Activated CD8-positive, alpha-beta T cell treated with anti-CD3 and anti-CD28 coated beads, Interleukin-2, amount 10 ng/mL, durations not matched to agents 7 days and 5 days (primary cell): ENCODE measurements around the gene NKIRAS2. TPM values are rescaled to one million over a fixed set of nuclear protein-coding genes. Genes with fewer than 3 reads are reported as not detected.
"Not testable (repeated sequence)": the region's sequence is repeated elsewhere in the genome, so short reads cannot be mapped to it uniquely, and the experiment has no call there.

Source experiments
- ATAC-seq: fragments of 150-1000 bp; cut with Tn5 transposase; one replicate; pipeline ENCODE4 v1.10.0; 2021; ENCODE audit warnings: moderate library complexity
- CTCF ChIA-PET: fragments of 350-600 bp; sonication (Branson Sonifier 250); formaldehyde crosslinking; loops from one replicate; lab custom pipeline; 2021; ENCODE audit warnings: antibody characterized with exemption; lab: Charles Lee
- POLR2A ChIA-PET: fragments of 350-600 bp; sonication (Branson Sonifier 250); formaldehyde crosslinking; loops from one replicate; lab custom pipeline; 2021; ENCODE audit warnings: antibody characterized with exemption; lab: Charles Lee
- DNase-seq: peaks from one replicate; pipeline ENCODE4 v3.0.0-alpha.2; 2020
- H3K27ac Mint-ChIP-seq: one replicate; pipeline ENCODE4 v1.8.0; 2021; ENCODE audit warnings: mild to moderate bottlenecking, mixed read lengths
- H3K27me3 Mint-ChIP-seq: one replicate; pipeline ENCODE4 v1.8.0; 2021; ENCODE audit warnings: low read depth, mixed read lengths
- H3K36me3 Mint-ChIP-seq: one replicate; pipeline ENCODE4 v1.8.0; 2021; ENCODE audit warnings: low read depth, mixed read lengths
- H3K4me1 Mint-ChIP-seq: one replicate; pipeline ENCODE4 v1.8.0; 2021; ENCODE audit warnings: low read depth, mixed read lengths
- H3K4me3 Mint-ChIP-seq: one replicate; pipeline ENCODE4 v1.8.0; 2021; ENCODE audit warnings: mild to moderate bottlenecking, mixed read lengths
- H3K9me3 Mint-ChIP-seq: one replicate; pipeline ENCODE4 v1.8.0; 2022; ENCODE audit warnings: mixed read lengths; ENCODE audit not compliant: insufficient read depth
- total RNA-seq, 2 experiments: library from RNA; stranded (reverse); gene quantifications; one replicate each; pipeline ENCODE4 v1.2.3, GENCODE V29; 2021

The NKIRAS2 gene
- total RNA-seq, 2 experiments from 2014 or later: 25.7 to 26.2 TPM

DNA sequence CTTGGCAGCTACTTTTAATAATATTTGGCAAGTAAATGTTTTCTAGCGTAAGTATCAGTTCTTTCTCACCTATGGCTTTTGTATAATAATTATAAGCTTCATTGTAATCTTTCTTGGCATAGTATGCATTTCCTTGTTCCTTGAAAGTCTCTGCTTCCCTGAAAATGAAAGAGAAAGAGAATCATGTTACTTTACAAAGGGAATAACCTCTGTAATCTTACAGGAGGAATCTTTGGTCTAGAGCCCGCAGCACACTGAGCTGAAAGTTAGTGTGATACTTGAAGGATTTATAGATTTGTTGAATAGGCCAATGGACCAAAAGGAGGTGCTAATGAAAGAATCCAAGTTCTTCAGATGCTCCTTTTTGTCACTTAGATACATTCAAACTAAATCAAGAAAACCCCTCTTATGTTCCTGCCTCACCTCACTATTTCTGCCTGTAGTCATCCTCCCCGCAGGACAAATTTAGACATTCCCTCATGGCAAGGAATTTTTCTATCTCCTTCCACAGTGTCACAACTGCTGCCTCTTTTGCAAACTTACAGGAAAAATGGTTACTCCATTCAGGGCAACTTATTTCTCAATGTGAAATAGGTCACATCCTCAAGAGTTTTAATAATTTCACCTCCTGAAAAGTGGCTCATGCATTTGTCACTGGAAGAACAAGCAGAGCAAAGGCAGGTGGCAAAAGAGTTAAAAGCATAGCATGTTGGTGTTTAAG is 19.3 kb upstream of the NKIRAS2 start:
- Mint-ChIP-seq H3K4me3 (no peak overlapping the region), H3K27me3 (no peaks in the 10 kb centered on the region), H3K9me3 (no peaks in the 10 kb centered on the region), H3K27ac (peak overlapping the region; percentile 6), H3K4me1 (peaks cover 17% of the 10 kb centered on the region), H3K36me3 (peaks cover 53% of the 10 kb centered on the region)
- ChIA-PET CTCF (interaction anchor here (0.7 to 1.9 kb wide), 4 partner anchors 19 to 234 kb away, joined by 3 to 5 read pairs (median 4); partner anchors contain the start of gene NKIRAS2), POLR2A (interaction anchor here (1.3 to 2.4 kb wide), 3 partner anchors 16 to 17 kb away, joined by 3 to 7 read pairs (median 4); partner anchors contain the start of gene DNAJC7)
- ATAC-seq: no peak
- DNase-seq: no peak

DNA sequence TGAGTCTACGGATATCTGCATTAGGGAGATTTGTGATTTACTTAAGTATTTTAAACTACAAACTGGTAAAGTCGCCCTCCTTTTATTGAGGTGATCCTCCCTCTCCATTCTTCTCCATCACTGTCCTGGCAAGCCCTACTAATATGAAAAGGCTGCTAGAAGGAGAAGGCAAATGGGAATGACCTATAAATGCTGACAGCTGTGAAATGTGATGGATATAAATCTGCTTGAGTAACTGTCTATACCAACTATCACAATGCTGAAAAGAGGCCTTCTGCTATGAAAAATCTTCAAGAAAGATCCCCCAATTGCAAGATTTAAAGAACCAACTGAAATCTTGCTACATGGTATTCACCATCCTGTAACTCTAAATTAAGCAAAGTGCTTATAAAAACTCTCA is 18.2 kb upstream of the NKIRAS2 start:
- Mint-ChIP-seq H3K4me1 (peaks cover 14% of the 10 kb centered on the region), H3K4me3 (no peak overlapping the region), H3K27me3 (no peaks in the 10 kb centered on the region), H3K27ac (no peak overlapping the region), H3K9me3 (no peaks in the 10 kb centered on the region), H3K36me3 (peaks cover 43% of the 10 kb centered on the region)
- ChIA-PET CTCF (interaction anchor here (1.1 to 1.9 kb wide), 2 partner anchors 18 to 22 kb away, joined by 4 to 5 read pairs; partner anchors contain the start of gene NKIRAS2), POLR2A (interaction anchor here (2.4 kb wide), 1 partner anchor 15 kb away, joined by 7 read pairs; the partner anchor contains the start of gene DNAJC7)
- DNase-seq (no peak), ATAC-seq (no peak)

DNA sequence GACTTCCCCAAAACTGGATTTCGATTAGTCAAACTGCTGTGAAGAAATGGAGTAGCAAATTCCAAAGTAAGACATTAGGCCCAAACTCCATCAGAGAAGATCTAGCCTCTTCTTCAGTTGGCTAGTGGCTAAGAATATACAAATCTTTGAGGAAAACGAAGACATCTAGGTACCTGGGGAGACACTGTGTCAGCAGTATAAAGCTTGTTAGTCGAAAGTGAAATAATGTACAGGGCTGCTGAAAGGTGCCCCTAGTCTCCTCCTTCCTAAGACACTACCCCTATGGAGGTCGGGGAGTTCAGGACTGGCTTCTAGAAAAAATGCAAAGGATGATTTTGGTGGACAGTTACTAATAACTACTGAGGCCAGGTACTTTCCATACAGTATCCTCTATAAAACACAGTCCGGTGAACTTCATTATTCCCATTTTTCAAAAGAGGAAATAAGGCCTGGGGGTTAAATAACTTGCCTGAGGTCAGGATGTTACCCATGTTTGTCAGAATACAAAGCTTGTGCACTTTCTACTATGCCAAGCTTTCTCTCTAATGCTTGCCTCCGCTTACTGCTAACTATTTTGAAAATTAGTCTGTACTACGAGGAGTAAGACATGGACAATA is 17.6 kb upstream of the NKIRAS2 start:
- ChIA-PET CTCF (interaction anchor here (0.8 to 1.9 kb wide), 4 partner anchors 16 to 320 kb away, joined by 4 to 5 read pairs (median 4); partner anchors contain the start of gene NKIRAS2), POLR2A (interaction anchor here (2.4 kb wide), 1 partner anchor 15 kb away, joined by 7 read pairs; the partner anchor contains the start of gene DNAJC7)
- H3K36me3 Mint-ChIP-seq: peaks cover 42% of the 10 kb centered on the region
- no peak overlapping the region for H3K27ac Mint-ChIP-seq
- no peaks in the 10 kb centered on the region for H3K9me3 Mint-ChIP-seq
- peaks cover 17% of the 10 kb centered on the region for H3K4me1 Mint-ChIP-seq
- H3K4me3 Mint-ChIP-seq: no peak overlapping the region
- DNase-seq (no peak), ATAC-seq (no peak)
- no peaks in the 10 kb centered on the region for H3K27me3 Mint-ChIP-seq

DNA sequence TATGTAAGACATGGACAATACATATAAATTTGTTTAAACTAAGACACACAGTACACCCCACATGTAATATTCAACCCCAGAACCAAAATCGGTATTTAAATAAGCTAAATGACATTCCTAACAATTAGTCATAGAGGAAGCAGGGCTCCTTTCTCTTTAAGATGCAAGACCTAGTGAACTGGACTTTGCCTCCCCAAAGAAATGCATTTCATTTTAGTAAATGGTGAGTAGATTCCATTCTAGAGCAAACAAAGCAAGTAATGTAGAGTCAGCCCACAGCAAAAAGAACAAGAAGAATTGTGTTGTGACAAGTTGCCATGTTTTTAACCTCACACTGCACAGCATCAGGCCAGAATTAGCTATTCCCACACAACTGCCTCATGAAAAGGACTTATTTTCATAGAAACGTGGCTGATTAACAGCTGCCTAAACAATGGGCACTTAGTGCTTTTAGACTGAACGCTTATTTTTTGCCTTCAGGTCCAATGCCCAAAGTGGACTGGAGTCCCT is 17.0 kb upstream of the NKIRAS2 start:
- DNase-seq (no peak), ATAC-seq (no peak)
- H3K4me3 Mint-ChIP-seq: no peak overlapping the region
- H3K9me3 Mint-ChIP-seq: no peaks in the 10 kb centered on the region
- H3K36me3 Mint-ChIP-seq: peaks cover 38% of the 10 kb centered on the region
- H3K27me3 Mint-ChIP-seq: no peaks in the 10 kb centered on the region
- ChIA-PET CTCF (interaction anchor here (0.8 to 1.9 kb wide), 5 partner anchors 10 to 319 kb away, joined by 3 to 5 read pairs (median 4); partner anchors contain the start of gene NKIRAS2), POLR2A (interaction anchor here (2.4 kb wide), 1 partner anchor 14 kb away, joined by 7 read pairs; the partner anchor contains the start of gene DNAJC7)
- peak overlapping the region; percentile 4 for H3K27ac Mint-ChIP-seq
- peaks cover 17% of the 10 kb centered on the region for H3K4me1 Mint-ChIP-seq

DNA sequence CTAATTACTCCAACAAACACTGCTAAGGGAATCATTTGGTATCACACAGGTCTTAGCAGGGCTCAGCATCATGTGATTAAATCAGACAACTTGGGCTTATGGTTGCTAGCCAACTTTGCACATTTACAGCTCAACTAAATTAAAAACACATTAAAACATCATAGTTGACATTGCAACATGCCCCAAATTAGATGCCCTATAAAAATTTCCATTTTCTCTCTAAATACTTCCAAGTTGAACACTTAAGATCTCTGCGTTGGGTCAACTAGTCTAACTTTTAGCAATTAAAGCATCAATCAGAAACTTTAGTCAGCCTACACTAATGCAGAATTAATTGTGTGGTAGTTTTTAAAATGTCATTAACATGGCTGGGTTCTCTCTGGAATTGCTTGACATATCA is 14.7 kb upstream of the NKIRAS2 start:
- Mint-ChIP-seq H3K36me3 (peaks cover 31% of the 10 kb centered on the region), H3K9me3 (no peaks in the 10 kb centered on the region), H3K27me3 (no peaks in the 10 kb centered on the region), H3K27ac (no peak overlapping the region), H3K4me1 (peaks cover 17% of the 10 kb centered on the region), H3K4me3 (no peak overlapping the region)
- POLR2A ChIA-PET: interaction anchor here (1.5 kb wide), 1 partner anchor 12 kb away, joined by 8 read pairs; the partner anchor contains the start of gene DNAJC7
- ATAC-seq: no peak
- DNase-seq: no peak
- CTCF ChIA-PET: interaction anchor here (0.9 to 2.5 kb wide), 5 partner anchors 11 to 42 kb away, joined by 3 to 10 read pairs (median 8); partner anchors contain the start of gene NKIRAS2

DNA sequence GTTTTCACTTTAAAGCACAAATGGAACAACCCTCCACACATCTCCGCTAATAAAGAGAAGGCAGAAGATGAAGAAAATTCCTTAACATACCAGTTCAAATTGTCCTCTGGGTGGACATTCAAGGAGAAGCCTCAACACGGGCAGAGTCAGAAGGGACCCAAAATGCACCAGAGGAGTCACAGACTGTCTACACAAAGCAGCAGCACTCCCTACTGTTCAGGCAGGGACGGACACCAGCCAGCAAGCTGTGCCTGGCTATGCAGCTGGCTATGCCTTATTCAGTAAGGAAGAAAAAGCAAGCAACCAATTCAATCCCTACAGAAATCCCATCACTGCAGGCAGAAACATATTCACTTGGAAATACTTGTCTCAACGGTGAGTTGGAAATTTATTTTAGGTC is 10.7 kb upstream of the NKIRAS2 start:
- no peak for DNase-seq
- ChIA-PET POLR2A (no interaction called here), CTCF (interaction anchor here (1.1 kb wide), 1 partner anchor 9 kb away, joined by 4 read pairs; no protein-coding TSS in a partner anchor)
- Mint-ChIP-seq H3K4me1 (peaks cover 38% of the 10 kb centered on the region), H3K27ac (no peak overlapping the region), H3K36me3 (peaks cover 19% of the 10 kb centered on the region), H3K27me3 (no peaks in the 10 kb centered on the region), H3K4me3 (no peak overlapping the region), H3K9me3 (no peaks in the 10 kb centered on the region)
- no peak for ATAC-seq

DNA sequence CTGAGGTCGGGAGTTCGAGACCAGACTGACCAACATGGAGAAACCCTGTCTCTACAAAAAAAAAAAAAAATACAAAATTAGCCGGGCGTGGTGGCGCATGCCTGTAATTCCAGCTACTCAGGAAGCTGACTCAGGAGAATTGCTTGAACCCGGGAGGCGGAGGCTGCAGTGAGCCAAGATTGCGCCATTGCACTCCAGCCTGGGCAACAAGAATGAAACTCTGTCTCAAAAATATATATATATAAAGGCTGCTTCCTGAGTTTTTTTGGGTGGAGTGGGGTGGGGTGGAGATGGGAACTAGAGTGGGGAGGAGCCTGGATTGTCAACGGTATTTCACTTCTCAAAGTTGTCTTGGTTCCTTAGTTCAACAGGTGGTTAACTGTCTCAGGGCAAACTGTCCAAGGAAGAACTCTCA is 9.6 kb upstream of the NKIRAS2 start:
- POLR2A ChIA-PET, DNase-seq, H3K4me3 Mint-ChIP-seq, H3K27me3 Mint-ChIP-seq, H3K27ac Mint-ChIP-seq, ATAC-seq, CTCF ChIA-PET, H3K9me3 Mint-ChIP-seq: not testable (repeated sequence)
- Mint-ChIP-seq H3K36me3 (peaks cover 24% of the 10 kb centered on the region), H3K4me1 (peaks cover 31% of the 10 kb centered on the region)

DNA sequence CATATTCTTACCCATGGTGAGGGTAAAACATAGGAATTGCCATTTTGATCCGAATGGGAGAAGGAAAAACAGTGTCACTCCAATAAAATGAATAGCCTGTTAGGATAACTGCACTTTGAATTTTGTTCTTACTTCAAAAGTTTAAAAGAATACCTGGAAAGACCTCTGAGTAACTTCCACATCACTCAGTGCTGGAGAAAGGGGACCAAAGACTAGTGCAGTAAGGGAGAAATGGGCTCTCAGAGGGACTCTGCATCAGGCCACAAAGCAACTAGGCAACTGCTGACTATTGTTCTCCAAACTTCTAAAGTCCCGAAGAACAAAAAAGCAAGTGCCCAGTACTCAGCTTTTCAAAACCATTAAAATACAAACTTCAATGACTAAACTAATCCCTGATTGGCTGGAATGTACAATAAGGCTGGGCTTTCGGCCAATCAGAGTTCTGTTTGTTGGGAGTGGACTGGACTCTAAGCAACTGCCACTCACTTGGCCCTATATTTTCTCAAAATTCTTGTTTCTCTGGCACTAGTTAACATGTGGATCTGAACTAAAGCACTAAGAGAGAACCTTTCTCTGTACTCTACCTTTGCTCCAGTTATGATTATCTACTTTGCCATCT is 8.9 kb upstream of the NKIRAS2 start:
- ChIA-PET CTCF (interaction anchor here (2.2 kb wide), 1 partner anchor 14 kb away, joined by 9 read pairs; no protein-coding TSS in a partner anchor), POLR2A (no interaction called here)
- H3K4me3 Mint-ChIP-seq: no peak overlapping the region
- peaks cover 25% of the 10 kb centered on the region for H3K36me3 Mint-ChIP-seq
- DNase-seq (no peak), ATAC-seq (no peak)
- H3K9me3 Mint-ChIP-seq: no peaks in the 10 kb centered on the region
- peaks cover 37% of the 10 kb centered on the region for H3K4me1 Mint-ChIP-seq
- peak overlapping the region; percentile 20 for H3K27ac Mint-ChIP-seq
- no peaks in the 10 kb centered on the region for H3K27me3 Mint-ChIP-seq

DNA sequence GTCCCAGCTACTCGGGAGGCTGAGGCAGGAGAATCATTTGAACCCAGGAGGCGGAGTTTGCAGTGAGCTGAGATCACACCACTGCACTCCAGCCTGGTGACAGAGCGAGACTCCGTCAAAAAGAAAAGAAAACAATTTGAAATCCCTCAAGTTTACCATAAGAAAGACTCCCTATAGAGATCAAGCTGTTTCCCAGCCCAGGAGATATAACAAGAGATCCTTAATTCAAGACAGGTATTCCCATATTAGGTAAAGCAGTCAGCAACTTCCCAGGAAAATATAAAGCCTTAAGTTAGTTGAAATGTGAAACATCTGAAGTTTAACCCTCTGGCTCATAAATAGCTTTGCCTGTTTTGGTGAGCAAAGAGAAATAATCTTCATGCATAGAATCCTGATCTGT is 7.5 kb upstream of the NKIRAS2 start:
- CTCF ChIA-PET: interaction anchor here (2.2 kb wide), 2 partner anchors 13 to 50 kb away, joined by 9 read pairs; no protein-coding TSS in a partner anchor
- peaks cover 37% of the 10 kb centered on the region for H3K4me1 Mint-ChIP-seq
- H3K36me3 Mint-ChIP-seq: peaks cover 30% of the 10 kb centered on the region
- POLR2A ChIA-PET, ATAC-seq, H3K27me3 Mint-ChIP-seq, H3K27ac Mint-ChIP-seq, DNase-seq, H3K9me3 Mint-ChIP-seq, H3K4me3 Mint-ChIP-seq: not testable (repeated sequence)

DNA sequence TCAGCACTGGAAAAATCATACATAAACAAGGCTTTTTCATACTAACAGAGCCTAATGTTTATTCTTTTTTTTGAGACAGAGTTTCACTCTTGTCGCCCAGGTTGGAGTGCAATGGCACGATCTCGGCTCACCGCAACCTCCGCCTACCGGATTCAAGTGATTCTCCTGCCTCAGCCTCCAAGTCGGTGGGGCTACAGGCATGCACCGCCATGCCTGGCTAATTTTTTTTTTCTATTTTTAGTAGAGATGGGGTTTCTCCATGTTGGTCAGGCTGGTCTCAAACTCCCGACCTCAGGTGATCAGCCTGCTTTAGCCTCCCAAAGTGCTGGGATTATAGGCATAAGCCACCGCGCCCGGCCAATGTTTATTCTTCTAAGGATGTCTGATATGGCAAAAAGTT is 6.2 kb upstream of the NKIRAS2 start:
- H3K4me3 Mint-ChIP-seq, POLR2A ChIA-PET, H3K27me3 Mint-ChIP-seq, H3K27ac Mint-ChIP-seq, H3K9me3 Mint-ChIP-seq, DNase-seq, ATAC-seq: not testable (repeated sequence)
- peaks cover 47% of the 10 kb centered on the region for H3K4me1 Mint-ChIP-seq
- CTCF ChIA-PET: interaction anchor here (1.2 to 5.6 kb wide), 4 partner anchors 12 to 118 kb away, joined by 3 to 43 read pairs (median 6); no protein-coding TSS in a partner anchor
- H3K36me3 Mint-ChIP-seq: peaks cover 29% of the 10 kb centered on the region

DNA sequence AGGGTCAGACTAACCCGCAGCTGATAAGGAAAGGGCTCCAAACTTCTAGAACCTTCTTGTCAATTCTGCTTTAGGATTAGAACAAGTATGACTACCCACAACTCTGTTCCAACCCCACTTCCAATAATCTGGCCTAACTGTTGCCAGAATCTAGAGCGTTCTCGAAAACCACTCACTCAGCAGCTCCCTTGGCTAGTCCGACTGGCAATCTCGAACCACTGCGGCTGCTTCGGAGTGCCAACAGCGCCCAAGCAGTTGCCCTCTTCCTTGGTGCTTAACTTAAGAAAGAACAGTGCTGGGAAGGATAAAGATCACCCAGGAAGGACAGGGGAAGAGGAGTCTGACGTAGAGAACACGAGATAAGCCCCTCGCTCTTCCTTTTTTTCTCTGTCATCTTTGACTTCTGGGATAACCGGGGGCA is 3.5 kb upstream of the NKIRAS2 start:
- H3K4me3 Mint-ChIP-seq: peak overlapping the region; percentile 98
- peaks cover 24% of the 10 kb centered on the region for H3K36me3 Mint-ChIP-seq
- H3K27me3 Mint-ChIP-seq: no peaks in the 10 kb centered on the region
- H3K4me1 Mint-ChIP-seq: peaks cover 57% of the 10 kb centered on the region
- H3K9me3 Mint-ChIP-seq: no peaks in the 10 kb centered on the region
- ATAC-seq: no peak
- peak overlapping the region; percentile 97 for H3K27ac Mint-ChIP-seq
- CTCF ChIA-PET: interaction anchor here (0.7 to 6.8 kb wide), 12 partner anchors 10 to 138 kb away, joined by 3 to 47 read pairs (median 4); partner anchors contain the start of genes KAT2A and ODAD4
- POLR2A ChIA-PET: interaction anchor here (0.6 to 6.5 kb wide), 16 partner anchors 8 to 1891 kb away, joined by 3 to 96 read pairs (median 4); partner anchors contain the start of genes CNP, DHX58, KAT2A and MPP2
- DNase-seq: peak; percentile 30
